DMS79 (cell line): ENCODE results near the gene PAK5.

Experiments used
- DNase-seq: peaks from one replicate; lab custom pipeline; 2025; lab: John Stamatoyannopoulos, UW

The PAK5 gene

GRCh38 chr20:9789131-9789530, 49.7 kb downstream of the PAK5 start:
- no peak for DNase-seq

- DNase-seq, result no peak
Observed at GRCh38 chr20:9775176-9775575, 63.7 kb downstream of the PAK5 start.

GRCh38 chr20:9769954-9770353, 68.9 kb downstream of the PAK5 start:
- no peak for DNase-seq

GRCh38 chr20:9761476-9761875, 77.4 kb downstream of the PAK5 start:
- DNase-seq, result no peak

- DNase-seq, result no peak
Observed at GRCh38 chr20:9759392-9759791, 79.5 kb downstream of the PAK5 start.

GRCh38 chr20:9758752-9759151, 80.1 kb downstream of the PAK5 start:
- DNase-seq, result no peak

- no peak for DNase-seq
Observed at GRCh38 chr20:9756660-9757059, 82.2 kb downstream of the PAK5 start.

- no peak for DNase-seq
Observed at GRCh38 chr20:9755301-9755700, 83.6 kb downstream of the PAK5 start.

- no peak for DNase-seq
Observed at GRCh38 chr20:9744551-9744950, 94.3 kb downstream of the PAK5 start.

- DNase-seq, result no peak
Observed at GRCh38 chr20:9743871-9744270, 95.0 kb downstream of the PAK5 start.

GRCh38 chr20:9742821-9743220, 96.1 kb downstream of the PAK5 start:
- no peak for DNase-seq

GRCh38 chr20:9741996-9742395, 96.9 kb downstream of the PAK5 start:
- no peak for DNase-seq

- DNase-seq, result no peak
Observed at GRCh38 chr20:9740486-9740885, 98.4 kb downstream of the PAK5 start.

- DNase-seq, result no peak
Observed at GRCh38 chr20:9739991-9740390, 98.9 kb downstream of the PAK5 start.

- DNase-seq, result no peak
Observed at GRCh38 chr20:9736373-9736772, 102.5 kb downstream of the PAK5 start.

- DNase-seq, result no peak
Observed at GRCh38 chr20:9723501-9724202, 115.2 kb downstream of the PAK5 start.

- no peak for DNase-seq
Observed at GRCh38 chr20:9711872-9712271, 127.0 kb downstream of the PAK5 start.

GRCh38 chr20:9710685-9711084, 128.2 kb downstream of the PAK5 start:
- DNase-seq, result no peak

- no peak for DNase-seq
Observed at GRCh38 chr20:9705722-9706476, 133.0 kb downstream of the PAK5 start.

- DNase-seq, result no peak
Observed at GRCh38 chr20:9699181-9699580, 139.7 kb downstream of the PAK5 start.

- no peak for DNase-seq
Observed at GRCh38 chr20:9689041-9689440, 149.8 kb downstream of the PAK5 start.

- no peak for DNase-seq
Observed at GRCh38 chr20:9686866-9687265, 152.0 kb downstream of the PAK5 start.

- no peak for DNase-seq
Observed at GRCh38 chr20:9686455-9686854, 152.4 kb downstream of the PAK5 start.

GRCh38 chr20:9686001-9686400, 152.9 kb downstream of the PAK5 start:
- no peak for DNase-seq
